ENCODE measurements around the gene C11orf68.

- TF ChIP-seq CTCF (IDR thresholded peaks at IDR 0.05; ENCODE audit: low read length), result no peak
- TF ChIP-seq EZH2 (optimal IDR thresholded peaks at IDR 0.05; ENCODE audit: low read depth, low read length), result no peak
- TF ChIP-seq EZH2phosphoT487 (IDR thresholded peaks at IDR 0.05; ENCODE audit: low read length), result no peak
These were observed 6.5 kb upstream of the C11orf68 start for GRCh38 chr11:65925397-65925796.

All from MM.1S (cell line).